ENCODE data around the gene HRCT1. TPM values are rescaled to one million over a fixed set of nuclear protein-coding genes. Genes with fewer than 3 reads are reported as not detected.

Gene HRCT1
- total and polyA plus RNA-seq, 2 experiments from 2014 or later, result not detected

DNA sequence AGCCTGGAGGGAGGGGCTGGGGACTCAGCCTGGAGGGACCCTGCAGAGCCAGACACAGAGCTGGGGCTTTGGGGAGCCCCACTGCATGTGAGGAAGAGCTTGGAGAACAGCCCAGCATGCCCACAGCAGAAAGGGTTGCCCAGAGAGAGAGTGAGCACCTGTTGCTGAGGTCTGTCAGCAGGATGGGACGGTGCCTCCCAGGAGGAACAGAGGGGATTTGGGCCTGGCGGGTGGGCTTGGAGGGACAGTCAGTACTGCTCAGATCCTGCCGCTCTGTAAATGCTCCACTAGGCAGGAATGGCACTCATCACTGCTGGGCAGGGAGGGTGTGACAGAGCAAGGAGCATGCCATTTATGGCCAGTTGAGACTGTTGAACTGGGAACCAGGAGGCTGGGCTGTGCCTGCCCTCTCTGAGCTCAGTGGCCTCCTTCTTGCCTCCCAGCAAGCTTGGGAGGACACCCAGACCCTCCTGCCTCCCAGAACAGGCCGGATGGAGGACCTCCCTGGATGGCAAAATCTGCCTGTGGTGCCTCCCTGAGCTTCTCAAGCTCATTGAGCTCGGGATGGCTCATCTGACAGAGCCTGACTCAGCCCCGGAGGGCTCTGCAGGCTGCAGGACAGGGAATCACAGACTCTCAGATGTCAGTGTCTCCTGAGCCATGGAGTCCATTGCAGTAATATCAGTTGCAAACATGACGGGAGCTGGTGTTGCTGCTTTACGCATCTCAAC is 786 bp upstream of the HRCT1 start:
- no peak overlapping the region for H3K4me3 Mint-ChIP-seq
- no peak for TF ChIP-seq ZNF331 (CRISPR knock-in tag; IDR thresholded peaks at IDR 0.05; ENCODE audit: low read depth)
- TF ChIP-seq STAT1 (IDR thresholded peaks at IDR 0.05; ENCODE audit: unreplicated experiment), result no peak
- TF ChIP-seq EZH2phosphoT487 (IDR thresholded peaks at IDR 0.05; ENCODE audit: unreplicated experiment), result no peak
- no peak overlapping the region for H3K27ac Mint-ChIP-seq
- no peaks in the 10 kb centered on the region for H3K36me3 Mint-ChIP-seq (ENCODE audit: low read depth)
- no peak overlapping the region for H3K4me3 ChIP-seq
- H4K20me1 ChIP-seq (replicated peaks; ENCODE audit: insufficient read depth), result no peaks in the 10 kb centered on the region
- peaks cover 12% of the 10 kb centered on the region for H3K27me3 Mint-ChIP-seq (ENCODE audit: insufficient read depth, low read depth, poor library complexity)
- no peak overlapping the region for H3K27ac ChIP-seq (ENCODE audit: low read depth)
- no peaks in the 10 kb centered on the region for H3K79me2 ChIP-seq (replicated peaks; ENCODE audit: insufficient read depth)
- no peaks in the 10 kb centered on the region for H3K27me3 ChIP-seq (ENCODE audit: insufficient read depth)
- H3K4me2 ChIP-seq, result no peak overlapping the region
- H3F3A ChIP-seq (replicated peaks; ENCODE audit: low read depth), result no peaks in the 10 kb centered on the region
- H3K4me1 ChIP-seq (ENCODE audit: insufficient read depth), result peaks cover 20% of the 10 kb centered on the region
- H3K9me2 ChIP-seq (ENCODE audit: insufficient read depth), result no peaks in the 10 kb centered on the region
- no peak overlapping the region; the same call in 1 of the 2 replicates for H2AFZ ChIP-seq
- ATAC-seq, result no peak
- peaks cover 49% of the 10 kb centered on the region for H3K4me1 Mint-ChIP-seq
- H3K36me3 ChIP-seq (ENCODE audit: insufficient read depth), result no peaks in the 10 kb centered on the region
- no peaks in the 10 kb centered on the region for H3K9me3 Mint-ChIP-seq
- no peak for DNase-seq (ENCODE audit: low spot score)

DNA sequence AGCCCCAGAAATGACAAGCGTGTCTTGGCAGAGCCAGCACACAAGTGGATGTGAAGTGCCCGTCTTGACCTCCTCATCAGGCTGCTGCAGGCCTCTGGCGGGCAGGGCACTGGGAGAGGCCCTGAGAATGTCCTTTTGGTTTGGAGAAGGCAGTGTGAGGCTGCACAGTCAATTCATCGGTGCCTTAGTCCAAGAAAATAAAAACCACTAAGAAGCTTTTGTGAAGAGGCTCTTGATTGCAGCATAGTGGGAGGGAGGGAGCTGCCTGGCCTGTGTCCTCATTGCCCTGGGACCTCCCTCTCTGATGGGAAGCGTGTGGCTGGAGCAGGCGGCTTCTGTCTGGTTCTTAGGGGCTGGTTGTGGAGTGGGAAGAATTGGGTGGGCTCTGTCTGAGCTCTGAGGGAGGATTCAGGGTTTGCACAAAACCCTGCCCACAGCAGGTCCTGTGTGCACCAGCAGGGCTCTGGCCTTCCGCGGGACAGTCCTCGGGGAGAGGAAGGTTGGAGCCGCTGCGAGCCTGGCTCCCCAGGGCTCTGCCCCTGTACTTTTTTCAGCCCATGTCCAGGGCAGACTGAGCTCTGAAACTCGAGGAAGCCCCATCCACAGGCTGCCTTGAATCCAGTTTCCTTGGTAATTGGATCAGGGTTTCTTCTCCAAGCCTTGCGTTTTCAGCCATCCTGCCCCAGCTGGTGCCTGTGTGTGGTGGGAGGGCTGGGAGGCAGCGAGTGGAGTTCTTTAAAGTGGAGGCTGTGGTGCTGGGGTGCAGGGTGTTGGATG is 1.1 kb downstream of the HRCT1 start:
- Histone ChIP-seq H3K27me3 (ENCODE audit: insufficient read depth) (no peaks in the 10 kb centered on the region), H4K20me1 (replicated peaks; ENCODE audit: insufficient read depth) (no peaks in the 10 kb centered on the region), H3K36me3 (ENCODE audit: insufficient read depth) (no peaks in the 10 kb centered on the region), H3K4me1 (ENCODE audit: insufficient read depth) (peaks cover 20% of the 10 kb centered on the region), H2AFZ (peak overlapping the region; percentile 99), H3K79me2 (replicated peaks; ENCODE audit: insufficient read depth) (no peaks in the 10 kb centered on the region), H3K9me2 (ENCODE audit: insufficient read depth) (no peaks in the 10 kb centered on the region), H3K4me3 (0 out of 2 replicates have a peak overlapping the region, but pooled peaks have one; percentile 20), H3K4me2 (peak overlapping the region; percentile 69), H3F3A (replicated peaks; ENCODE audit: low read depth) (no peaks in the 10 kb centered on the region), H3K27ac (ENCODE audit: low read depth) (peak overlapping the region; percentile 80; the same call in 1 of the 2 replicates)
- Mint-ChIP-seq H3K9me3 (no peaks in the 10 kb centered on the region), H3K36me3 (ENCODE audit: low read depth) (no peaks in the 10 kb centered on the region), H3K27me3 (ENCODE audit: insufficient read depth, low read depth, poor library complexity) (peaks cover 12% of the 10 kb centered on the region), H3K27ac (peak overlapping the region; percentile 82), H3K4me3 (peak overlapping the region; percentile 43; the same call in 1 of the 3 replicates), H3K4me1 (peaks cover 55% of the 10 kb centered on the region)
- peak; percentile 14 for ATAC-seq
- DNase-seq (ENCODE audit: low spot score), result no peak
- no peak for TF ChIP-seq STAT1 (IDR thresholded peaks at IDR 0.05; ENCODE audit: unreplicated experiment)
- TF ChIP-seq, protein P1, sequence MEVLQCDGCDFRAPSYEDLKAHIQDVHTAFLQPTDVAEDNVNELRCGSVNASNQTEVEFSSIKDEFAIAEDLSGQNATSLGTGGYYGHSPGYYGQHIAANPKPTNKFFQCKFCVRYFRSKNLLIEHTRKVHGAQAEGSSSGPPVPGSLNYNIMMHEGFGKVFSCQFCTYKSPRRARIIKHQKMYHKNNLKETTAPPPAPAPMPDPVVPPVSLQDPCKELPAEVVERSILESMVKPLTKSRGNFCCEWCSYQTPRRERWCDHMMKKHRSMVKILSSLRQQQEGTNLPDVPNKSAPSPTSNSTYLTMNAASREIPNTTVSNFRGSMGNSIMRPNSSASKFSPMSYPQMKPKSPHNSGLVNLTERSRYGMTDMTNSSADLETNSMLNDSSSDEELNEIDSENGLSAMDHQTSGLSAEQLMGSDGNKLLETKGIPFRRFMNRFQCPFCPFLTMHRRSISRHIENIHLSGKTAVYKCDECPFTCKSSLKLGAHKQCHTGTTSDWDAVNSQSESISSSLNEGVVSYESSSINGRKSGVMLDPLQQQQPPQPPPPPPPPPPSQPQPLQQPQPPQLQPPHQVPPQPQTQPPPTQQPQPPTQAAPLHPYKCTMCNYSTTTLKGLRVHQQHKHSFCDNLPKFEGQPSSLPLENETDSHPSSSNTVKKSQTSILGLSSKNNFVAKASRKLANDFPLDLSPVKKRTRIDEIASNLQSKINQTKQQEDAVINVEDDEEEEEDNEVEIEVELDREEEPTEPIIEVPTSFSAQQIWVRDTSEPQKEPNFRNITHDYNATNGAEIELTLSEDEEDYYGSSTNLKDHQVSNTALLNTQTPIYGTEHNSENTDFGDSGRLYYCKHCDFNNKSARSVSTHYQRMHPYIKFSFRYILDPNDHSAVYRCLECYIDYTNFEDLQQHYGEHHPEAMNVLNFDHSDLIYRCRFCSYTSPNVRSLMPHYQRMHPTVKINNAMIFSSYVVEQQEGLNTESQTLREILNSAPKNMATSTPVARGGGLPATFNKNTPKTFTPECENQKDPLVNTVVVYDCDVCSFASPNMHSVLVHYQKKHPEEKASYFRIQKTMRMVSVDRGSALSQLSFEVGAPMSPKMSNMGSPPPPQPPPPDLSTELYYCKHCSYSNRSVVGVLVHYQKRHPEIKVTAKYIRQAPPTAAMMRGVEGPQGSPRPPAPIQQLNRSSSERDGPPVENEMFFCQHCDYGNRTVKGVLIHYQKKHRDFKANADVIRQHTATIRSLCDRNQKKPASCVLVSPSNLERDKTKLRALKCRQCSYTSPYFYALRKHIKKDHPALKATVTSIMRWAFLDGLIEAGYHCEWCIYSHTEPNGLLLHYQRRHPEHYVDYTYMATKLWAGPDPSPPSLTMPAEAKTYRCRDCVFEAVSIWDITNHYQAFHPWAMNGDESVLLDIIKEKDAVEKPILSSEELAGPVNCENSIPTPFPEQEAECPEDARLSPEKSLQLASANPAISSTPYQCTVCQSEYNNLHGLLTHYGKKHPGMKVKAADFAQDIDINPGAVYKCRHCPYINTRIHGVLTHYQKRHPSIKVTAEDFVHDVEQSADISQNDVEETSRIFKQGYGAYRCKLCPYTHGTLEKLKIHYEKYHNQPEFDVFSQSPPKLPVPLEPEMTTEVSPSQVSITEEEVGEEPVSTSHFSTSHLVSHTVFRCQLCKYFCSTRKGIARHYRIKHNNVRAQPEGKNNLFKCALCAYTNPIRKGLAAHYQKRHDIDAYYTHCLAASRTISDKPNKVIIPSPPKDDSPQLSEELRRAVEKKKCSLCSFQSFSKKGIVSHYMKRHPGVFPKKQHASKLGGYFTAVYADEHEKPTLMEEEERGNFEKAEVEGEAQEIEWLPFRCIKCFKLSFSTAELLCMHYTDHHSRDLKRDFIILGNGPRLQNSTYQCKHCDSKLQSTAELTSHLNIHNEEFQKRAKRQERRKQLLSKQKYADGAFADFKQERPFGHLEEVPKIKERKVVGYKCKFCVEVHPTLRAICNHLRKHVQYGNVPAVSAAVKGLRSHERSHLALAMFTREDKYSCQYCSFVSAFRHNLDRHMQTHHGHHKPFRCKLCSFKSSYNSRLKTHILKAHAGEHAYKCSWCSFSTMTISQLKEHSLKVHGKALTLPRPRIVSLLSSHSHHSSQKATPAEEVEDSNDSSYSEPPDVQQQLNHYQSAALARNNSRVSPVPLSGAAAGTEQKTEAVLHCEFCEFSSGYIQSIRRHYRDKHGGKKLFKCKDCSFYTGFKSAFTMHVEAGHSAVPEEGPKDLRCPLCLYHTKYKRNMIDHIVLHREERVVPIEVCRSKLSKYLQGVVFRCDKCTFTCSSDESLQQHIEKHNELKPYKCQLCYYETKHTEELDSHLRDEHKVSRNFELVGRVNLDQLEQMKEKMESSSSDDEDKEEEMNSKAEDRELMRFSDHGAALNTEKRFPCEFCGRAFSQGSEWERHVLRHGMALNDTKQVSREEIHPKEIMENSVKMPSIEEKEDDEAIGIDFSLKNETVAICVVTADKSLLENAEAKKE (CRISPR knock-in tag; IDR thresholded peaks at IDR 0.05), result no peak
- TF ChIP-seq CREB1 (CRISPR knock-in tag; IDR thresholded peaks at IDR 0.05; ENCODE audit: low read depth), result no peak
- no peak for TF ChIP-seq CTCF (conservative IDR thresholded peaks at IDR 0.05; ENCODE audit: low read depth in 2 of 2)
- no peak for TF ChIP-seq EZH2 (IDR thresholded peaks at IDR 0.05; ENCODE audit: low read depth, unreplicated experiment)
- TF ChIP-seq ETS1 (IDR thresholded peaks at IDR 0.05), result no peak
